Endothelial cell (in vitro differentiated cells): ENCODE data around the gene SLC38A10. TPM values are rescaled to one million over a fixed set of nuclear protein-coding genes. Genes with fewer than 3 reads are reported as not detected.

Experiments used
- DNase-seq: peaks from one replicate; pipeline ENCODE4 v3.0.0; 2021; ENCODE audit warnings: low spot score
- H3K27ac Mint-ChIP-seq: one replicate; pipeline ENCODE4 v1.8.0; 2021; ENCODE audit warnings: mixed read lengths, inconsistent platforms; ENCODE audit not compliant: unreplicated experiment
- H3K27me3 Mint-ChIP-seq: one replicate; pipeline ENCODE4 v1.8.0; 2021; ENCODE audit warnings: mild to moderate bottlenecking, moderate library complexity, mixed read lengths, inconsistent platforms; ENCODE audit not compliant: unreplicated experiment
- H3K36me3 Mint-ChIP-seq: one replicate; pipeline ENCODE4 v1.8.0; 2021; ENCODE audit warnings: mild to moderate bottlenecking, low read depth, mixed read lengths, inconsistent platforms; ENCODE audit not compliant: unreplicated experiment
- H3K4me1 Mint-ChIP-seq: one replicate; pipeline ENCODE4 v1.8.0; 2021; ENCODE audit warnings: mild to moderate bottlenecking, mixed read lengths, inconsistent platforms; ENCODE audit not compliant: unreplicated experiment
- H3K4me3 Mint-ChIP-seq: one replicate; pipeline ENCODE4 v1.8.0; 2021; ENCODE audit warnings: mild to moderate bottlenecking, mixed read lengths, inconsistent platforms; ENCODE audit not compliant: unreplicated experiment
- H3K9me3 Mint-ChIP-seq: one replicate; pipeline ENCODE4 v1.8.0; 2021; ENCODE audit warnings: mixed read lengths, inconsistent platforms; ENCODE audit not compliant: unreplicated experiment
- CTCF ChIP-seq: fragments of 200-600 bp; sonication (generic); IDR thresholded peaks from one replicate; pipeline ENCODE4 v1.5.0; 2021; ENCODE audit warnings: antibody characterized with exemption; ENCODE audit not compliant: unreplicated experiment
- total RNA-seq: library from RNA; stranded (reverse); fragmentation: NEBNext Ultra II Directional; extraction: Animal tissue kit (Norgen Biotek cat#: 25700); gene quantifications from one replicate; pipeline ENCODE4 v1.2.1, GENCODE V29; 2021; ENCODE audit not compliant: unreplicated experiment

SLC38A10 gene
- total RNA-seq, 1 donor from 2014 or later = 57.2 TPM

- H3K4me1 Mint-ChIP-seq = no peaks in the 10 kb centered on the region
- DNase-seq = no peak
- peaks cover 4% of the 10 kb centered on the region for H3K27me3 Mint-ChIP-seq
- no peaks in the 10 kb centered on the region for H3K36me3 Mint-ChIP-seq
- TF ChIP-seq CTCF = no peak
- no peaks in the 10 kb centered on the region for H3K9me3 Mint-ChIP-seq
- H3K4me3 Mint-ChIP-seq = no peak overlapping the region
- H3K27ac Mint-ChIP-seq = no peak overlapping the region
Measured at GRCh38 chr17:81315129-81315884, 20.2 kb upstream of the SLC38A10 start.

GRCh38 chr17:81314398-81315081 is 19.4 kb upstream of the SLC38A10 start:
- DNase-seq = no peak
- H3K9me3 Mint-ChIP-seq = no peaks in the 10 kb centered on the region
- H3K27ac Mint-ChIP-seq = no peak overlapping the region
- H3K36me3 Mint-ChIP-seq = no peaks in the 10 kb centered on the region
- H3K27me3 Mint-ChIP-seq = peaks cover 4% of the 10 kb centered on the region
- no peak for TF ChIP-seq CTCF
- no peak overlapping the region for H3K4me3 Mint-ChIP-seq
- H3K4me1 Mint-ChIP-seq = no peaks in the 10 kb centered on the region

- Mint-ChIP-seq H3K27ac (no peak overlapping the region), H3K4me1 (peaks cover 4% of the 10 kb centered on the region), H3K9me3 (no peaks in the 10 kb centered on the region), H3K4me3 (no peak overlapping the region), H3K27me3 (peaks cover 4% of the 10 kb centered on the region), H3K36me3 (no peaks in the 10 kb centered on the region)
- no peak for DNase-seq
- TF ChIP-seq CTCF = no peak
Measured at GRCh38 chr17:81313776-81314397, 18.8 kb upstream of the SLC38A10 start.

GRCh38 chr17:81312624-81313325 is 17.7 kb upstream of the SLC38A10 start:
- H3K4me3 Mint-ChIP-seq = no peak overlapping the region
- no peak overlapping the region for H3K27ac Mint-ChIP-seq
- H3K4me1 Mint-ChIP-seq = peaks cover 4% of the 10 kb centered on the region
- TF ChIP-seq CTCF = no peak
- no peak for DNase-seq
- no peaks in the 10 kb centered on the region for H3K36me3 Mint-ChIP-seq
- H3K9me3 Mint-ChIP-seq = no peaks in the 10 kb centered on the region
- peaks cover 6% of the 10 kb centered on the region for H3K27me3 Mint-ChIP-seq
